HG03521 (cell line): ENCODE data around the gene GFM2.
"Not testable (repeated sequence)": the region's sequence is repeated elsewhere in the genome, so short reads cannot be mapped to it uniquely, and the experiment has no call there.

Experiments
- ATAC-seq: cut with Tn5 transposase; IDR thresholded peaks from one replicate; pipeline ENCODE4 v1.9.1; 2021; ENCODE audit warnings: mild to moderate bottlenecking, moderate library complexity; ENCODE audit not compliant: unreplicated experiment

GFM2 gene

GRCh38 chr5:74717596-74717995 lies 49.3 kb downstream of the GFM2 start:
- ATAC-seq, result no peak

GRCh38 chr5:74693191-74693590 lies 73.7 kb downstream of the GFM2 start:
- ATAC-seq, result no peak

GRCh38 chr5:74686962-74687751 lies 79.8 kb downstream of the GFM2 start:
- no peak for ATAC-seq

GRCh38 chr5:74685979-74686631 lies 80.8 kb downstream of the GFM2 start:
- peak; percentile 53 for ATAC-seq

GRCh38 chr5:74684900-74685851 lies 81.7 kb downstream of the GFM2 start, which contains the start of gene HEXB:
Gene HEXB (plus strand): TSS chr5:74685233. CDS start chr5:74685261, 28 bp downstream.
- ATAC-seq, result peak; percentile 79

- no peak for ATAC-seq
These were observed 87.0 kb downstream of the GFM2 start for GRCh38 chr5:74679966-74680365.

GRCh38 chr5:74679300-74679699 lies 87.6 kb downstream of the GFM2 start:
- not testable (repeated sequence) for ATAC-seq

GRCh38 chr5:74678123-74678522 lies 88.8 kb downstream of the GFM2 start:
- ATAC-seq, result not testable (repeated sequence)

- not testable (repeated sequence) for ATAC-seq
These were observed 90.5 kb downstream of the GFM2 start for GRCh38 chr5:74676466-74676865.

- ATAC-seq, result no peak
These were observed 93.7 kb downstream of the GFM2 start for GRCh38 chr5:74673011-74673790.

GRCh38 chr5:74672215-74672877 lies 94.6 kb downstream of the GFM2 start:
- no peak for ATAC-seq
